OCI-LY7 (cell line): ENCODE data around the gene SPCS3.

ENCODE experiments used
- EZH2phosphoT487 ChIP-seq: fragments of 200-600 bp; sonication (generic); IDR thresholded peaks from 2 replicates; pipeline ENCODE4 v1.6.1; 2018; ENCODE audit warnings: low read depth, borderline replicate concordance, mild to moderate bottlenecking, mixed run types, antibody characterized with exemption, low read length, moderate library complexity, mixed read lengths
- TF ChIP-seq, protein P1 (sequence below): fragments of 200-600 bp; sonication (generic); conservative IDR thresholded peaks from 2 replicates; pipeline ENCODE4 v1.5.1; 2014; ENCODE audit warnings: mild to moderate bottlenecking, antibody characterized with exemption, low read length, moderate library complexity, mixed read lengths

DNA sequence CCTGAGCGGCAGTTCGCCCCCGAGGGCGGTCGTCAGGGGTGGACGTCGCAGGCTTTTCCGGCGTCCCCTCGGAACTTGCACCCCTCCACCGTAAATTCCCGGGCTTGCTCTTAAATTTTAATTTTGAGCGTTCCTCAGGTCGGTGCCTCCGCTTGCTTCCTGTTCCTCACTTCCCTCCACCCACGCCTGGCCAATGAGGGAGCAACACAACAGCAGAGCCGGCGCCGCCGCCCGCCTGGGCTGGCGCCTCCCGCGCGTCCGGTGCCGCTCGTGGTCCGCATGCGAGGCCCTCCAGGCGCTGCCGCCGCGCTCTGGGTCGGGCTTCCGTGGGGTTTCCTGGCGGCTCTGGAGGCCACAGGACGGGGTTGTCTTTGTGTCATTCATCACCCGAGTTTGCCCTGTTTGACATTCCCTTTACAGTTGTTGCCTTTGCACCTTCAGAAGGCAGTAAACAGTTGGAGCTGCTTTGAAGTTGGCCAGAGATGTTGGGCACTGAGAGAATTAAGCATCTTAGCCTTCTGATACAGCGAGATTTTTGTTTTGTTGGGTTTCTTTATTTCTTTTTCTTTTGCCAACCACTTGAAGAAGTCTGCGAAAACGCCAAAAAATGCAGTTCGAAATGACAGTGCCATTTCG is 692 bp downstream of the SPCS3 start:
- TF ChIP-seq, protein P1, sequence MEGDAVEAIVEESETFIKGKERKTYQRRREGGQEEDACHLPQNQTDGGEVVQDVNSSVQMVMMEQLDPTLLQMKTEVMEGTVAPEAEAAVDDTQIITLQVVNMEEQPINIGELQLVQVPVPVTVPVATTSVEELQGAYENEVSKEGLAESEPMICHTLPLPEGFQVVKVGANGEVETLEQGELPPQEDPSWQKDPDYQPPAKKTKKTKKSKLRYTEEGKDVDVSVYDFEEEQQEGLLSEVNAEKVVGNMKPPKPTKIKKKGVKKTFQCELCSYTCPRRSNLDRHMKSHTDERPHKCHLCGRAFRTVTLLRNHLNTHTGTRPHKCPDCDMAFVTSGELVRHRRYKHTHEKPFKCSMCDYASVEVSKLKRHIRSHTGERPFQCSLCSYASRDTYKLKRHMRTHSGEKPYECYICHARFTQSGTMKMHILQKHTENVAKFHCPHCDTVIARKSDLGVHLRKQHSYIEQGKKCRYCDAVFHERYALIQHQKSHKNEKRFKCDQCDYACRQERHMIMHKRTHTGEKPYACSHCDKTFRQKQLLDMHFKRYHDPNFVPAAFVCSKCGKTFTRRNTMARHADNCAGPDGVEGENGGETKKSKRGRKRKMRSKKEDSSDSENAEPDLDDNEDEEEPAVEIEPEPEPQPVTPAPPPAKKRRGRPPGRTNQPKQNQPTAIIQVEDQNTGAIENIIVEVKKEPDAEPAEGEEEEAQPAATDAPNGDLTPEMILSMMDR = no peak
- TF ChIP-seq EZH2phosphoT487 = no peak
